Lung microvascular endothelial cell (primary cell): Measurements from ENCODE around the gene TRAPPC6A. TPM values are rescaled to one million over a fixed set of nuclear protein-coding genes. Genes with fewer than 3 reads are reported as not detected.

ENCODE experiments used
- DNase-seq, 2 donors: peaks; one replicate each; pipeline versions ENCODE4 v3.0.0 to v3.0.0-alpha.2; 2010; ENCODE audit warnings: low read depth in 2 of 2
- total RNA-seq: library from RNA; depleted of rRNA; stranded (reverse); fragments of >200 nt; gene quantifications from 2 replicates; pipeline ENCODE4 v1.2.1, GENCODE V29; 2014

Gene TRAPPC6A, protein sequence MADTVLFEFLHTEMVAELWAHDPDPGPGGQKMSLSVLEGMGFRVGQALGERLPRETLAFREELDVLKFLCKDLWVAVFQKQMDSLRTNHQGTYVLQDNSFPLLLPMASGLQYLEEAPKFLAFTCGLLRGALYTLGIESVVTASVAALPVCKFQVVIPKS
- total RNA-seq, result 22.9 and 36.1 TPM in 2 replicates

DNA sequence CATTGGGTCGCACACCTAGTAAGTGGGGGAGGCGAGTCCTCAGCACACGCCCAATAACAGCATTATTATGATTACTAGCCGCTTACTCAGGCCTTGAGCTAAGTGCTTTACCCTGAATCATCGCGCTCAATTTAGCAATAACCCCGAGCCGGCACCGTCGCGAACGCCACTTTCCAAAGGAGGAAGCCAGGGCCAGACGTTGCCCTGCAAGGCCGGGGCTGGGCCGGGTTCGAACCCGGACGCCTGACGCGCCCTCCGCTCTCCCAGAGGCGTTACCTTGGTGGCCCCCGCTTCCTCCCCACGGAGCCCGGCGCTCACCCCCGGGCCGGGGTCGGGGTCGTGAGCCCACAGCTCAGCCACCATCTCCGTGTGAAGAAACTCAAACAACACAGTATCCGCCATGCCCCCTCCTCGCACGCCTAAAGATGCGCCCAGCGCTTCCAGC is at the start of gene TRAPPC6A:
Gene TRAPPC6A, minus strand, starts transcription at position 421 of the 445 bp plus-strand sequence. Its CDS starts 19 bp downstream, at position 402.
- peak in 1 of 2 donors; percentile 43 for DNase-seq

DNA sequence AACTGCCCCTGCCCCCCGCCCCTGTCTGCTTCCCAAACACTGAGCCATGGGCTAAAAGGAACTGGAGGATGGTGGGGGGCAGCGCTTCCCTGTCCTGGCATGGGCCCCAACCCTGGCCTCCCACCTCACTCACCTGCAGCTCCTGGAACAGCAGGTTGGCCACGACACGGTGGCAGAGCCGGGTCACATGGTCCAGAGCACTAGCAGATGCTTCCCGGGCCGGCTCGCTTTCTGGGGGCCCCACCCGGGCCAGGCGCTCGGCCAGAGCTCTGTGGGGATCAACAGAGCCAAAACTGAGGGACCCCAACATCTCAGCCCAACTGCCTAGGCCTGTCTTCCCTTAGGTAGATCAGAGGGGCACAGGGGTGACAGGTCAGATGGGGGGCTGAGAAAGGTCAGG is 46.6 kb upstream of the TRAPPC6A start:
- no peak for DNase-seq

DNA sequence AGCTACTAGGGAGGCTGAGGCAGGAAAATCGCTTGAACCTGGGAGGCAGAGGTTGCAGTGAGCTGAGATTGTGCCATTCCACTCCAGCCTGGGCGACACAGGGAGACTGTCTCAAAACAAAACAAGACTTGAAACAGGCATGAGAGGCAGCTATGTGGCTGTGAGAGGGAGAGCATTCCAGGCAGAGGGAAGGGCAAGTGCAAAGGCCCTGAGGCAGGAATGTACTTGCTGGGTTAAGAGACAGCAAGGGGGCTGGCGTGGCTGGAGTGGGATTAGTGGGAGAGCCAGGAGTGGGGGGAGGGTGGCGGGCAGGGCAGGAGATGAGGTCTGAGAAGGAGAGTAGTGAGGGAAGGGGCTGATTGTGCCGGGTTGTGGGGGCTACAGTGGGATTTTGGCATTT is 45.8 kb upstream of the TRAPPC6A start:
- DNase-seq, result no peak

DNA sequence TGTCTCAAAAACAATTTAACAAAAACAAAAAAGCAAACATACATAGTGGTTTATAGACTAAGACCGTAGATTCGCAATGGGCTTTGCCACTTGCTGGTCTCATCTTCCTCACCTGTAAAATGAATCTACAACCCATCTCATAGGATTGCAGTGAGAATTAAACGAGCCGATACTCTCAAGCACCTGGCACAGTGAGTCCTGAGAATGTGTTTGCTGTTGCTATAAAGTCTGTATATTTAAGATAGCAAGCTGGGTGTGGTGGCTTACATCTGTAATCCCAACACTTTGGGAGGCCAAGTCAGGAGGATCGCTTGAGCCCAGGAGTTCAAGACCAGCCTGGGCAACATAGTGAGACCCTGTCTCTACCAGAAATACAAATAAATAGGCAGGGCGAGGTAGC is 44.7 kb upstream of the TRAPPC6A start:
- no peak for DNase-seq

DNA sequence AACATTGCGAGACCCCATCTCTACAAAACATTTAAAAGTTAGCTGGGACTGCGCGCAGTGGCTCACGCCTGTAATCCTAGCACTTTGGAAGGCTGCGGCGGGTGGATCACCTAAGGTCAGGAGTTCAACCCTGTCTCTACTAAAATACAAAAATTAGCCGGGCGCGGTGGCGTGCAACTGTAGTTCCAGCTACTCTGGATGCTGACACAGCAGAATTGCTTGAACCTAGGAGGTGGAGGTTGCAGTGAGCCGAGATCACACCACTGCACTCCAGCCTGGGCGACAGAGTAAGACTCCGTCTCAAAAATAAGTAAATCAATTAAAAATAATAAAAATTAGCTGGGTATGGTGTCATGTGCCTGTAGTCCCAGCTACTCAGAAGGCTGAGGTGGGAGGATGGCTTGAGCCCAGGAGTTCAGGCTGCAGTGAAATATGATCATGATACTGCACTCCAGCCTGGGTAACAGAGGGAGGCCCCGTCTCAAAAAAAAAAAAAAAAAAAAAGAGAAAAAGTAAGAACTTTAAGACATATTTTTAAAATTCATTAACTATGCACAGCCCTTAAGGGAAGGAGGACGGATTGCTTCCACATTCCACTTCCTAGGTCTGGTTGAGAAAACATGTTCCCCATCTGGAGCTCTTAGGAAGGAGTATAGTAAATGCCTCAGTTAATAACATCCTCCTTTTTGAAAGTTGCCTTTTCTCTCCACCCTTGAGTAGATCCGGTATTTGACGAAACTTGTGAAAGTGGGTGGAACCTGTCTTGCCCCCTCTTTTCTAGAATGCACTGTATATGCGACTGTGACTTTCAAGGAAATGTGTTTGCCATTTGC is 41.1 kb upstream of the TRAPPC6A start:
- no peak for DNase-seq

DNA sequence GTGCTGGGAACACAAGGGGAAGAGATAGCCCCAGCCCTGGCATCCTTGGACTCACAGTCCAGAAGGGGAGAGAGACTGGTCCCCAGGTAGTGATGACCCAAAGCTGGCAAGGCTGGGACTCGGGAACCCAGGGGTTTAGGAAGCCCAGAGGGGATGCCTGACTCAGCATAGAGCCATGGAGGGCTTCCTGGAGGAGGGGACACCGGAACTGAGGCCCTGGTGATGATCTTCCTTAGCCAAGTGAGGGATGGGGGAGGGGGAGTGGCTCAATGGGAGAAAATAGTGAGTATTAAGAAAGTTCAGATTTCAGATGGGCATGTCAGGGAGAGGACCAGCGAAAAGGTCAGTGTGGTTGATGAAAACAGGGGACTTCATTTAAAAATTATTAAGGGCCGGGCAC is 40.4 kb upstream of the TRAPPC6A start:
- DNase-seq, result no peak

DNA sequence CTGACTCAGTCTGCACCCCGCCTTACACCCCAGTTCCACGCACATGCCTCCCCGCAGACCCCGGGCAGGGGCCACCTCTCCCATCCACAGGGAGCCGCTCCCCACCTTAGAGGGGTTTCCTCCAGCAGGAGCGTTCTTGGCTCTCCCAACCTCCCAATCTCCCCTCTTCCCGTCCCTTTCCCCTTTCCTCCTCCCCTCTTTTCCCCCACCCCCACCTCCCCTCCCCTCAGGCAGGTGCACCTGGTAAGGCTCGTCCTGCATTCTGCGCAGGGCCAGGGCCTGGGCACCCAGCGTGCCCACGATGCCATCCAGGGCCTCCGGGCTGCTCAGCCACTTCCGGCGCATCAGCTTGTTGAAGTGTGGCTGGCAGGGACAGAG is 39.9 kb upstream of the TRAPPC6A start:
- no peak for DNase-seq

DNA sequence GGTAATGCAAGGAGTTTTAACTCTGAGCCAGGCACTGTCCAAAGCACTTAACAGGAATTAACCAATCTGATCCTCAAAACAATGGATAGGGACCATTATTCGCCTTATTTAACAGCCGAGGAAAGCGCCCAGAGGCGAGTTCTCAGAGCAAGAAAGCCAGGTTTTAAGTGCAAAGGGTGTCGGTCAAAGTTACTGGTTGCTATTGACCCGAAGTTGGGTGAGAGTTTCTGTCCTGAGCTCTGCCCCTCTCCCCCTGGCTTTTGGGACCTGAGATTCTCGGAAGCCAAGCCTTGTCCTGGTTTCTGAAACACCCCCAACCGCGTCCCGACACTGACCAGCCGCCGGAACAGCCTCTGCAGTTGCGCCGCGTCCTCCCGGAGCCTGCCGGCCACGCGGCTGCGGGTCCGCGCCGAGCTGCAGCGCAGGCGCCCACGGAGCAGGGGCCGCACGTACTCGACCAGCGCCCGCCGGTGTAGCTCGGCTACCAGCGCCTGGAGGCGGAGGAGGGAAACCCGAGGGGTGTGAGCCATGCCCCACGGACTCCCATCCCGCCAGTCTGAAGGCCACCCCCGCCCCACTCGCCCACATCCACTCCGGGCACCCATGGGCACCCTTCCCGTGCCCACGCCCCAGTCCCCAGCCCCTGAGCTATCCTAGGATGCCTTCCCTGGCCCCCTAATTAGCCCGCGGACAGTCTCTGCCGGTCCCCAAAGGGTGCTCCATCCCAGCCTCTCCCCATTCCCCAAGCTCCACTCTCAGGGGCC is 39.3 kb upstream of the TRAPPC6A start:
- DNase-seq, result peak in 1 of 2 donors; percentile 12

DNA sequence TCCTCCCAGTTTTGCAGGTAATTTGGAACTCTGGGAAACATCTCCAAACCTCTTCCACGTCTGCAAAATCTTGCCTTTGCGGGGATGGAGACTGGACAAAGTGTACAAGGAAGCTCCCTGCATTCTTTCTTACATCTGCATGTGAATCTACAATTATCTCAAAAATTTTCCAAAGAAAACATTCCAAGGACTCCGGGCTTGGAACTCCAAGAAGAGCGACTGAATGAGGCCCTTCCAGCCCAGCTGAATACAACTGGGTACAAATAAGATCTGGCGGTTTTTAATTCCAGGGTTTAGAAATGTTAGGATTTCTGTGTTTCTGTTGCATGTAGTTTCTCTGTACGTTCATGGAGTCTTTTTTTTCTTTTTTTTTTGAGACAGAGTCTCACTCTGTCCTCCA is 38.6 kb upstream of the TRAPPC6A start:
- no peak for DNase-seq

DNA sequence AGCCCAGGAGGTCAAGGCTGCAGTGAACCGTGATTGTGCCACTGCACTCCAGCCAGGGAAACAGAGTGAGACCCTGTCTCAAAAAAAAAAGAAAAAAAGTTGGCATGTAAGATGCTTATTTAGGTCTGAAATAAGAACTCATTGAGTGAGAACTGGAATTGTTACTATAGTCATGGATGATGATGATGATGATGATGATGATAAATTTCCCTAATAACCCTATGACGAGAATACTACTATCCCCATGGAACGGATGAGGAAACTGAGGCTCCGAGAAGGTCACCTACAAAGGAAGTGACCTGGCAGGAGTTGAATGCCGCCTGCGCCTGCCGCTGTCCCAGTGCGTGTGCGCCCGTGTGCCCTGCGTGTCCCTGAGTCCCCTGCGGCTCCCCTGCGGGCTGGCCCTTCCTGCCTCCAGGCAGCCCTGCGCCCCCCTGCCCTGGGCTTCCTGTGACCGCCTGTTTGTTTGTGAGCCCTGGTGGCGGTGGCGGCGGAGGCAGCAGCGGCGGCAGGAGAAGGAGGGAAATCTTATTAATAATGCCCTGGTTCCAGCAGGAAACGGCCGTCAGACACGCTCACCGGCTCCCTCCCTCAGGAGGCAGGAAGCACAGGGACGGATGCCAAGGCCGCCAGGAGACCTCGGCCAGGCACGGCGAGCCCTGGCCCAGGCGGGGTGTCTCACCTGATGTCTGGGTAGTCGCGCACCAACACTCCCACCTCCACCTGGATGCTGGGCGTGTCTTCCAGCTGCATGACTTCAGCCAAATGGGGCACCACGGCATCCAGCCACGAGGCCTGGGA is 37.6 kb upstream of the TRAPPC6A start:
- peak; percentile 37 to 43 for DNase-seq

DNA sequence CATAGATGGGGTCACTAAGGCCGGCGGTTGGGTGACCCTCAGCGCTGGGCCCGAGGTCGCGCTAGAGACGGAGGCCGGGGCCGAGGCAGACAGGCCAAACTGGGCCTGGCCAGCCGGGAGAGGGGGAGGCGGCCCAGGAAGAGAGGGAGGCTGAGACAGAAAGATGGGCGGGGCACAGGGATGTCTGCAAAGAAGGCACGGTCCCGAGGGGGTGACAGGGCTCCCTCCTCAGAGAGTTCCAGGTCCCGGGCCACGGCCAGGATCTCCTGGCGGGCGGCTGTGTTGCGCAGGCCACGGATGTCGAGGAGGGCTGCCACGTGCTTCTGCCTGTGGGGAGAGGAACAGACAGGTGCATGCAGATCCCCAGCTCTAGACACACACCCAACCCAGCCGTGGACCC is 35.0 kb upstream of the TRAPPC6A start:
- no peak for DNase-seq

DNA sequence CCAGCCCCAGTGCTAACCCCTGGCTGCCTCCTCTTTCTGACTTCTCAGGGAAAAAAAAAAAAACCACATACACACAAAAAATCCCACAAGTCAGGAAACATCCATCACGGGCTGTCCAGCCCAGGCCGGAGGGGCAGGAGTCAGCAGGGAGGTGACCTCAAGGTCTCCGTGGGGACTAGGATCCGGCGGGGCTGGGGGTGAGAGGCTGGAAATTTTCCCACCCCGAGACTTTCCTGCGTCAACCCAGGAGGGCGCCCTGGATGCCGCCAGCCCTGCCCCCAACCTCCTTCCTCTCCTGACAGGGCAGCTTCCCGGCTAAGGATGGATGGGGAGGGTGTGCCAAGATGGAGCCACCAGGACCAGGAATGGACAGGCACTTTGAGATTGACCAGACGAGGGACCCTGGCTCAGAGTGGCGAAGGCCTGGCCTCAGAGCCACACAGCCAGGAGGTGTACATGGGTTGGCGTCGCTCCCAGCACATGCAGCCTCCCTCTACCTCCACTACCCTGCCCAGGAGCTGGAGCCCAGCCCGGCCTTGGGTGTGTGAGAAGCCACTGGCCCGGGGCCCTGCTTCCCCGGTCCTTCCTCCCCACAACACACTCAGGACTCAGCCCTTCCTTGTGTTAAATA is 33.8 kb upstream of the TRAPPC6A start:
- DNase-seq, result peak; percentile 40 to 60

DNA sequence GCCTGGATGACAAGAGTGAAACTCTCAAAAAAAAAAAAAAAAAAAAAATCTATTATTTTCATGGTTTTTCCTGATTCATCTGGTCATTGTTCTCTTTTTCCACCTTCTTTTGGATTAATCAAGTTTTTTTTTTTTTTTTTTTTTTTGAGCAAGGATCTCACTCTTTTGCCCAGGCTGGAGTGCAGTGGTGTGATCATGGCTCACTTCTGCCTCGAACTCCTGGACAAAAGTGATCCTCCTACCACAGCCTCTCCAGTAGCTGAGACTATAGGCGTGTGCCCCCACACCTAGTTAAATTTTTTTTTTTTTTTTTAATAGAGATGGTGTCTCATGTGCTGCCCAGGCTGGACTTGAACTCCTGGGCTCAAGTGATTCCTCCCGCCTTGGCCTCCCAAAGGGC is 28.3 kb upstream of the TRAPPC6A start:
- no peak for DNase-seq

DNA sequence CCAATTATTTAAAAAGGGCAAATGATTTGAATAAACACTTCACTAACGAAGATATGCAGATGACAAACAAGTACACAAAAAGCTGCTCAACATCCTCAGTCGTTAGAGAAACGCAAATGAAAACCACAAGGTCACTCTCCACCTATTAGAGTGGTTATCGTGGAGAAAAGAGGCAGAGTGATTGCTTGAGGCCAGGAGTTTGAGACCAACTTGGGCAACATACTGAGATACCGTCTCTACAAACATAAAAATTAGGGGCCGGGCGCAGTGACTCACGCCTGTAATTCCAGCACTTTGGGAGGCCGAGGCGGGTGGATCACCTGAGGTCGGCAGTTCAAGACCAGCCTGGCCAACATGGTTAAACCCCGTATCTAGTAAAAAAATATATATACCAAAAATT is 27.8 kb upstream of the TRAPPC6A start:
- no peak for DNase-seq

DNA sequence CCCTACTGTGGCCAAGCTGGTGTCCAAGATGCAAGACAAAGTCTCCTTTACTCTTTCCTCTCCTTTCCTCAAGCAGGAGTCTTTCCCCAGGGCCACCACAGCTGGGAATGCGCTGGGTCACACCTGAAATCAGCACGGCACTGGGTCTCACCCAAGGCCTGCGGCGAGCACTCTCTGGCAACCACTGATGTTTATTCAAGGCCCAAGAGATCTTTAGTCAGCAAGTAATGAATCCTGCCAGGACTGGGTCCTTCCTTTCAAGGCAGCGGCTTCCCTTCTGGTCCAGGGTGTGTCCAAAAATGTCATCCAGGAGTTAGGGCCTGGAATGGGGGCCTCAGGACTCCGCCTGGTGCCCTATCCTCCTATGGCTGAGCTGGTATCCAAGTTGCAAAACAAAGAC is 24.6 kb upstream of the TRAPPC6A start:
- DNase-seq, result no peak

DNA sequence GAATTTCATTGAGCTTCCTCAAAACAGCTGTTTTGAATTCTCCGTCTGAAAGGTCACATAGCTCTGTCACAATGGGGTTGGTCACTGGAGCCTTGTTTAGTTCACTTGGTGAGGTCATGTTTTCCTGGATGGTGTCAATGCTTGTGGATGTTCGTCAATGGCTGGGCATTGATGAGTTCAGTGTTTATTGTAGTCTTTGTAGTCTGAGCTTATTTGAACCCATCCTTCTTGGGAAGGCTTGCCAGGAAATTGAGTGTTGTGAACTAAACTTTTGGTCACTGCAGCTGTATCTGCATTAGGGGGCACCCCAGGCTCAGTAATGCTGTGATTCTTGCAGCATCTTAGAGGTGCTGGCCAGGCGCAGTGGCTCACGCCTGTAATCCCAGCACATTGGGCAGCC is 22.5 kb upstream of the TRAPPC6A start:
- peak; percentile 79 to 82 for DNase-seq

DNA sequence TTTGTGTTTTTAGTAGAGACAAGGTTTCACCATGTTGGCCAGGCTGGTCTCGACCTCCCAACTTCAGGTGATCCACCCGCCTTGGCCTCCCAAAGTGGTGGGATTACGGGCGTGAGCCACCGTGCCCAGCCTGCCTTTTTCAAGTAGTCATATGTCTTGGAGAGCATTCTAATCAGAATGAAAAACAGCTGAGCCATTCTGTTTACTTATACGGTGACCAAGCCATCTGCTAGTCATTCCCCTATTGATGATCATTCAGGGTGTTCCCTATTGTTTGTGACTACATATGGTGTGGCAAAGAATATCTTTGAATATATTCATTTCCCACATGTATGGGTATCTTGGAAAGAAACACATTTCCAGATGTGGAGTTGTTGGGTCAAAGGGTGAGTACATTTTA is 17.7 kb upstream of the TRAPPC6A start:
- peak in 1 of 2 donors; percentile 53 for DNase-seq

DNA sequence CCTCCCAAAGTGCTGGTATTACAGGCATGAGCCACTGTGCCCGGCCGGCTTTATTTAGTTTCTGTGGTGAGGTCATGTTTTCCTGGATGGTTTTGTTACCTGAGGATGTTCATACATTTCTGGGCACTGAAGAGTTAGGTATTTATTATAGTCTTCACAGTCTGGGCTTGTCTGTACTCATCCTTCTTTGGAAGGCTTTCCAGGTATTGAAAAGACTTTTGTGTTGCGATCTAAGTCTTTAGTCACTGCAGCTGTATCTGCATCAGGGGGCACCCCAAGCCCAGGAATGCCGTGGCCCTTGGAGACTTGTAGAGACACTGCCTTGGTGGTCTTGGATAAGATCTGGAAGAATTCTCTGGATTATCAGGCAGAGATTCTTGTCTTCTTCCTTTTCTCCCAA is 13.3 kb upstream of the TRAPPC6A start:
- DNase-seq, result no peak

DNA sequence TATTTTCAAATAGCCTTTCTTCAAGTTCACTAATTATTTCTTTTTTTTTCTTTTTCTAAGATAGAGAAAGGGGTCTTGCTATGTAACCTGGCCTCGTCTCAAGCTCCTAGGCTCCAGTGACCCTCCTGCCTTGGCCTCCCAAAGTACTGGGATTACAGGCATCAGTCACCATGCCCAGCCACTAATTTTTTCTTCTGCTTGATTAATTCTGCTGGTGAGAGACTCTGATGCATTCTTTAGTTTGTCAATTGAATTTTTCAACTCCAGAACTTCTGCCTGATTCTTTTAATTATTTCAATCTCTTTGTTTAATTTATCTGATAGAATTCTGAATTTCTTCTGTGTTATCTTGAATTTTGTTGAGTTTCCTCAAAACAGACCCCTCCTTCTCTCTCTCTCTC is 11.9 kb upstream of the TRAPPC6A start:
- no peak for DNase-seq

DNA sequence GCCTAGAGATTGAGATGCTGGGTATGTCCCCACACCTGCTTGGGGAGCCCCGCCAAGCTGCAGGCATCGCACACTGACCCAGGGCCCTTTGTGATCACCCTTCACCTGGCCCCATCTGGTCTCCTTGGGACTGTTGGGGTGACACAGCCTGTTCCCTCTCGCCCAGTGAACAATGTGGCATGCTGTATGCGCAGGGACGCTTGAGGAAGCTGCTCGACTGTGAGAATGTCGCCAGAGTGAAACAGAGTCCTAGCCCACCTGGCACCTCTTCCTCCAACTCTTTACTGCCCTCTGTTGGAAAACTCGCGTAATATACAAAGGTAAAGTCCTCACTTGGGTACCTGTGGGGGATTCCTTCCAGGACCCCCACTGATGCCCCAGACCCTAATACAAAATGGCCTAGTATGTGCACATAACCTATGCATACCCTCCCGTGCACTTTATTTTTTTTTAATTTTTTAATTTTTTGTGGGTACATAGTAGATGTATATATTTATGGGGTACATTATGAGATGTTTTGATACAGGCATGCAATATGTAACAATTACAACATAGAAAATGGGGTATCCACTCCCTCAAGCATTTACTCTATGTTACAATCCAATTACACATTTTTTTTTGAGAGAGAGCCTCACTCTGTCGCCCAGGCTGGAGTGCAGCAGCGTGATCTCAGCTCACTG is 9.5 kb upstream of the TRAPPC6A start:
- peak in 1 of 2 donors; percentile 57 for DNase-seq
